Measurements from ENCODE around the gene UTP25. TPM values are rescaled to one million over a fixed set of nuclear protein-coding genes. Genes with fewer than 3 reads are reported as not detected.

The UTP25 gene
- polyA plus RNA-seq, 1 donor (not counting 4 experiments of a cell fraction or from before 2014, with no cell fraction given) = 13.3 TPM

GRCh38 chr1:209830722-209831121 lies 3.0 kb downstream of the UTP25 start:
- H2AFZ ChIP-seq (ENCODE audit: control insufficient read depth, low read length) = no peak overlapping the region
- no peaks in the 10 kb centered on the region for H3K9me1 ChIP-seq (ENCODE audit: control insufficient read depth, extremely low read depth, insufficient read depth, low read length)
- no peaks in the 10 kb centered on the region for H4K20me1 ChIP-seq (ENCODE audit: control insufficient read depth, extremely low read depth, insufficient read depth, low read length)
- peaks cover 12 to 30% of the 10 kb centered on the region in 2 experiments for H3K36me3 ChIP-seq (ENCODE audit: control insufficient read depth in 2 of 2, extremely low read depth in 1 of 2, insufficient read depth in 2 of 2, low read length in 2 of 2)
- DNase-seq (ENCODE audit: low read depth, low spot score) (no peak), FAIRE-seq (no peak)
- peaks cover 27% of the 10 kb centered on the region for H3K4me1 ChIP-seq (ENCODE audit: control insufficient read depth, extremely low read depth, insufficient read depth, low read length)
- peaks cover 26% of the 10 kb centered on the region for H3K79me2 ChIP-seq (ENCODE audit: control insufficient read depth, insufficient read depth, low read length)
- TF ChIP-seq EZH2 (IDR thresholded peaks at IDR 0.05; ENCODE audit: low read length) (no peak), CTCF (optimal IDR thresholded peaks at IDR 0.05 in 1 of 3, IDR thresholded peaks at IDR 0.05 in 1 of 3, conservative IDR thresholded peaks at IDR 0.05 in 1 of 3; ENCODE audit: extremely low read depth in 1 of 3, insufficient read depth in 2 of 3, low read length in 3 of 3) (no peak)
- H3K27me3 ChIP-seq (ENCODE audit: control insufficient read depth, extremely low read depth, insufficient read depth, low read length) = no peaks in the 10 kb centered on the region
- dilution Hi-C loops (cut with MboI; ENCODE audit: extremely low pct_ligation_motif_present, low sequenced_read_pairs) = loop anchor here (25.0 kb wide), 1 partner anchor 157 kb away; no protein-coding TSS in a partner anchor
- no peak overlapping the region for H3K27ac ChIP-seq (ENCODE audit: control insufficient read depth, insufficient read depth, low read length)
- no peak overlapping the region for H3K4me2 ChIP-seq (ENCODE audit: control insufficient read depth, extremely low read depth, insufficient read depth, low read depth, low read length)
- H3K9me3 ChIP-seq (ENCODE audit: control insufficient read depth, low read depth, low read length) = no peaks in the 10 kb centered on the region
- no peak overlapping the region for H3K4me3 ChIP-seq (ENCODE audit: control insufficient read depth in 2 of 3, extremely low read depth in 1 of 3, insufficient read depth in 2 of 3, low read depth in 1 of 3, low read length in 3 of 3)
- no peak overlapping the region for H3K9ac ChIP-seq (ENCODE audit: control insufficient read depth, extremely low read depth, insufficient read depth, low read length)

GRCh38 chr1:209831615-209832014 lies 3.8 kb downstream of the UTP25 start:
- Histone ChIP-seq H4K20me1 (ENCODE audit: control insufficient read depth, extremely low read depth, insufficient read depth, low read length) (no peaks in the 10 kb centered on the region), H3K4me2 (ENCODE audit: control insufficient read depth, extremely low read depth, insufficient read depth, low read depth, low read length) (no peak overlapping the region), H3K36me3 (ENCODE audit: control insufficient read depth in 2 of 2, extremely low read depth in 1 of 2, insufficient read depth in 2 of 2, low read length in 2 of 2) (peaks cover 12 to 34% of the 10 kb centered on the region in 2 experiments), H2AFZ (ENCODE audit: control insufficient read depth, low read length) (no peak overlapping the region), H3K4me1 (ENCODE audit: control insufficient read depth, extremely low read depth, insufficient read depth, low read length) (peaks cover 19% of the 10 kb centered on the region), H3K27ac (ENCODE audit: control insufficient read depth, insufficient read depth, low read length) (no peak overlapping the region), H3K79me2 (ENCODE audit: control insufficient read depth, insufficient read depth, low read length) (peaks cover 26% of the 10 kb centered on the region), H3K9ac (ENCODE audit: control insufficient read depth, extremely low read depth, insufficient read depth, low read length) (no peak overlapping the region), H3K27me3 (ENCODE audit: control insufficient read depth, extremely low read depth, insufficient read depth, low read length) (no peaks in the 10 kb centered on the region), H3K9me3 (ENCODE audit: control insufficient read depth, low read depth, low read length) (no peaks in the 10 kb centered on the region), H3K9me1 (ENCODE audit: control insufficient read depth, extremely low read depth, insufficient read depth, low read length) (no peaks in the 10 kb centered on the region), H3K4me3 (ENCODE audit: control insufficient read depth in 2 of 3, extremely low read depth in 1 of 3, insufficient read depth in 2 of 3, low read depth in 1 of 3, low read length in 3 of 3) (no peak overlapping the region)
- FAIRE-seq (no peak), DNase-seq (ENCODE audit: low read depth, low spot score) (no peak)
- no peak for TF ChIP-seq EZH2 (IDR thresholded peaks at IDR 0.05; ENCODE audit: low read length)
- TF ChIP-seq CTCF (optimal IDR thresholded peaks at IDR 0.05 in 1 of 3, IDR thresholded peaks at IDR 0.05 in 1 of 3, conservative IDR thresholded peaks at IDR 0.05 in 1 of 3; ENCODE audit: extremely low read depth in 1 of 3, insufficient read depth in 2 of 3, low read length in 3 of 3) = no peak
- dilution Hi-C loops (cut with MboI; ENCODE audit: extremely low pct_ligation_motif_present, low sequenced_read_pairs) = loop anchor here (25.0 kb wide), 1 partner anchor 156 kb away; no protein-coding TSS in a partner anchor
